Endothelial cell of umbilical vein (primary cell): ENCODE data around the gene MPC2. TPM values are rescaled to one million over a fixed set of nuclear protein-coding genes. Genes with fewer than 3 reads are reported as not detected.

ENCODE experiments used
- BruUV-seq: library from RNA; stranded (reverse); fragments of 400-500 nt; replicated peaks from 2 replicates; lab custom pipeline; 2021; lab: Mats Ljungman, UMichigan
- CTCF ChIA-PET: fragments of 300-600, 350-600 bp; sonication (Branson Sonifier 250); formaldehyde crosslinking; loops from one replicate; lab custom pipeline; 2021; ENCODE audit warnings: antibody characterized with exemption, inconsistent platforms; lab: Charles Lee
- POLR2A ChIA-PET: fragments of 300-600, 350-600 bp; sonication (Branson Sonifier 250); formaldehyde crosslinking; loops from one replicate; lab custom pipeline; 2021; ENCODE audit warnings: antibody characterized with exemption, inconsistent platforms; lab: Charles Lee
- DNase-seq: peaks from one replicate; pipeline ENCODE4 v3.0.0-alpha.2; 2011; ENCODE audit warnings: low read depth, low spot score
- FAIRE-seq: peaks from 2 replicates; lab custom pipeline; 2011; peaks lifted over from hg19 to GRCh38; lab: Jason Lieb, UNC
- H2AFZ ChIP-seq: 2 replicates; pipeline ENCODE4 v1.6.0; 2012; ENCODE audit warnings: low read depth, low read length, control low read depth, inconsistent platforms
- H3K27ac ChIP-seq: 2 replicates; pipeline ENCODE4 v1.5.1; 2011; ENCODE audit warnings: low read depth, mild to moderate bottlenecking, control low read depth, low read length, moderate library complexity; ENCODE audit not compliant: insufficient read depth
- H3K27me3 ChIP-seq, 2 experiments: 2 replicates each; pipeline versions ENCODE4 v1.6.0 to v1.6.1; 2011; ENCODE audit warnings: low read length in 2 of 2, mixed read lengths in 1 of 2; ENCODE audit not compliant: control insufficient read depth in 2 of 2, insufficient read depth in 2 of 2
- H3K36me3 ChIP-seq, 2 experiments: 2 replicates in 1 of 2; 3 replicates in 1 of 2; pipeline ENCODE4 v1.5.1; 2011; ENCODE audit warnings: low read length in 2 of 2, mild to moderate bottlenecking in 1 of 2, moderate library complexity in 1 of 2; ENCODE audit not compliant: control insufficient read depth in 2 of 2, insufficient read depth in 2 of 2; ENCODE audit errors: extremely low read depth in 1 of 2
- H3K4me1 ChIP-seq: 3 replicates; pipeline ENCODE4 v1.5.1; 2011; ENCODE audit warnings: mild to moderate bottlenecking, low read length; ENCODE audit not compliant: control insufficient read depth, insufficient read depth; ENCODE audit errors: extremely low read depth
- H3K4me2 ChIP-seq: 2 replicates; pipeline ENCODE4 v1.6.1; 2011; ENCODE audit warnings: low read length, control low read depth, mixed read lengths; ENCODE audit not compliant: insufficient read depth
- H3K4me3 ChIP-seq, 3 experiments: fragments of 200-600 bp in 1 of 3; sonication (generic), shearing (Covaris generic) in 1 of 3; replicated peaks in 1 of 3; 2 replicates each; pipeline ENCODE4 v1.5.1; 2011 to 2016; ENCODE audit warnings: control low read depth in 3 of 3, low read length in 3 of 3, mild to moderate bottlenecking in 2 of 3, inconsistent platforms in 1 of 3, low read depth in 1 of 3, moderate library complexity in 1 of 3; ENCODE audit not compliant: insufficient read depth in 1 of 3
- H3K79me2 ChIP-seq: 2 replicates; pipeline ENCODE4 v1.6.0; 2012; ENCODE audit warnings: low read length, inconsistent platforms; ENCODE audit not compliant: control insufficient read depth, insufficient read depth
- H3K9ac ChIP-seq: replicated peaks from 2 replicates; pipeline ENCODE3; 2011; ENCODE audit warnings: low read length, control low read depth; ENCODE audit not compliant: insufficient read depth; ENCODE audit errors: extremely low read depth
- H3K9me1 ChIP-seq: replicated peaks from 3 replicates; pipeline ENCODE4 v1.6.0; 2011; ENCODE audit warnings: mild to moderate bottlenecking, low read length; ENCODE audit not compliant: control insufficient read depth, insufficient read depth; ENCODE audit errors: extremely low read depth
- H3K9me3 ChIP-seq: replicated peaks from 2 replicates; pipeline ENCODE4 v1.5.1; 2012; ENCODE audit warnings: low read length, inconsistent platforms; ENCODE audit not compliant: control insufficient read depth, insufficient read depth
- H4K20me1 ChIP-seq: replicated peaks from 2 replicates; pipeline ENCODE3; 2011; ENCODE audit warnings: mild to moderate bottlenecking, low read length; ENCODE audit not compliant: control insufficient read depth, insufficient read depth; ENCODE audit errors: extremely low read depth
- EZH2 ChIP-seq: IDR thresholded peaks from 2 replicates; pipeline ENCODE4 v1.6.1; 2012; ENCODE audit warnings: borderline replicate concordance, low read depth, mild to moderate bottlenecking, moderate library complexity, low read length, inconsistent platforms; ENCODE audit not compliant: severe bottlenecking
- FOS ChIP-seq: IDR thresholded peaks from 2 replicates; pipeline ENCODE4 v1.6.1; 2011; ENCODE audit warnings: mild to moderate bottlenecking, low read length, moderate library complexity, borderline replicate concordance; ENCODE audit not compliant: insufficient read depth
- GATA2 ChIP-seq: IDR thresholded peaks from 2 replicates; pipeline ENCODE4 v1.7.0; 2011; ENCODE audit warnings: low read depth, mild to moderate bottlenecking, moderate library complexity, mixed read lengths, low read length; ENCODE audit not compliant: insufficient read length, insufficient read depth
- JUN ChIP-seq: IDR thresholded peaks from 2 replicates; pipeline ENCODE4 v1.6.1; 2011; ENCODE audit warnings: borderline replicate concordance, low read depth; ENCODE audit not compliant: insufficient read length, insufficient read depth
- MYC ChIP-seq: IDR thresholded peaks from one replicate; pipeline ENCODE4 v1.6.1; 2011; ENCODE audit warnings: mild to moderate bottlenecking, low read depth, low read length
- POLR2A ChIP-seq: IDR thresholded peaks from 2 replicates; pipeline ENCODE4 v1.6.1; 2012; ENCODE audit warnings: low read depth, mild to moderate bottlenecking, control low read depth, low read length
- POLR2AphosphoS5 ChIP-seq: IDR thresholded peaks from 2 replicates; pipeline ENCODE4 v1.6.1; 2012; ENCODE audit warnings: low read depth, mild to moderate bottlenecking, control low read depth, low read length, moderate library complexity; ENCODE audit not compliant: insufficient read depth
- dilution Hi-C: fragments of 300-500 bp; cut with MboI; formaldehyde crosslinking; loops from one replicate; pipeline ENCODE4 v1.15.0; 2019; ENCODE audit warnings: low sequenced_read_pairs; ENCODE audit not compliant: extremely low pct_ligation_motif_present
- intact Hi-C: fragments of 100-400 bp; cut with micrococcal nuclease; formaldehyde crosslinking; loops from one replicate; pipeline ENCODE4 v1.10.0; 2022
- polyA plus RNA-seq, 4 experiments: library from polyadenylated mRNA; depleted of rRNA in 3 of 4; stranded (reverse) in 3 of 4; unstranded in 1 of 4; fragments of >200 nt; gene quantifications; 2 replicates each; pipeline versions ENCODE4 v1.2.1 to v1.2.3, GENCODE V29; 2011 to 2012; ENCODE audit warnings: missing spikeins in 1 of 4
- total RNA-seq: library from RNA; stranded (reverse); gene quantifications from 2 replicates; pipeline ENCODE4 v1.2.3, GENCODE V29; 2021
- TF ChIP-seq, protein P1 (sequence below), 2 donors: IDR thresholded peaks; 1 replicate in 1 of 2; 2 replicates in 1 of 2; pipeline ENCODE4 v1.5.1; 2011; ENCODE audit warnings: low read length in 2 of 2, mild to moderate bottlenecking in 2 of 2, moderate library complexity in 2 of 2, control low read depth in 1 of 2, inconsistent platforms in 1 of 2, low read depth in 1 of 2; ENCODE audit not compliant: insufficient read depth in 1 of 2; ENCODE audit errors: extremely low read depth in 1 of 2
- TF ChIP-seq, protein P2 (sequence below): IDR thresholded peaks from 2 replicates; pipeline ENCODE4 v1.6.1; 2011; ENCODE audit not compliant: insufficient read depth, insufficient read length

MPC2 gene
- total and polyA plus RNA-seq, 2 donors (not counting 3 experiments of a cell fraction or from before 2014, with no cell fraction given), result 14.9 to 35.8 TPM

DNA sequence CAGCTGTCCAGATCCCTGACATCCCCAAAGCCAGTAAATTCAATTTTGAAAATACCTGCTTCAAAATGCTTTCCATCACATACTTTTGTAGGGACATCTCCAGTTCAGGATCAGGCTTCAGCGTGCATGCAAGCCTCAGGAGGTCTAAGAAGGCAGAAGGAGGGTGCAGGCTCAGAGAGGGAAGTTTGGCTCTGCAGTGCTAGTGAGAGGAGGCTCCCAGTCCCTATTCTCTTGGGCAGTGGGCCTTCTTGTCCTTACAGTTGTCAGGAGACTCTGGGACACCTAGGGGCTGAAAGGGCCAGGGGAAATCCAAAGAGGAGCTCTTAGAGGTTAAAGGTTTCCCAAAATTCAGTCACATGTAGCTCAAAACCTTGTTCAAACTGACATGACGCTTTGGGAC lies 43.1 kb downstream of the MPC2 start:
- Histone ChIP-seq H2AFZ (no peak overlapping the region), H3K9me3 (no peaks in the 10 kb centered on the region), H3K79me2 (no peaks in the 10 kb centered on the region), H3K9ac (no peak overlapping the region), H3K4me3 (no peak overlapping the region), H3K27ac (no peak overlapping the region), H4K20me1 (no peaks in the 10 kb centered on the region), H3K27me3 (no peaks in the 10 kb centered on the region), H3K9me1 (no peaks in the 10 kb centered on the region), H3K4me1 (no peaks in the 10 kb centered on the region), H3K4me2 (no peak overlapping the region), H3K36me3 (no peaks in the 10 kb centered on the region)
- FAIRE-seq, result no peak
- intact Hi-C loops (no loop called here), dilution Hi-C loops (no loop called here)
- ChIA-PET POLR2A (no interaction called here), CTCF (interaction anchor here (0.6 to 1.5 kb wide), 4 partner anchors 9 to 618 kb away, joined by 3 to 4 read pairs (median 3); no protein-coding TSS in a partner anchor)
- BruUV-seq, result no TSS peak
- DNase-seq, result no peak
- TF ChIP-seq JUN (no peak), FOS (no peak), EZH2 (no peak), POLR2A (no peak), MYC (no peak), POLR2AphosphoS5 (no peak), GATA2 (no peak)
- TF ChIP-seq, protein P1, sequence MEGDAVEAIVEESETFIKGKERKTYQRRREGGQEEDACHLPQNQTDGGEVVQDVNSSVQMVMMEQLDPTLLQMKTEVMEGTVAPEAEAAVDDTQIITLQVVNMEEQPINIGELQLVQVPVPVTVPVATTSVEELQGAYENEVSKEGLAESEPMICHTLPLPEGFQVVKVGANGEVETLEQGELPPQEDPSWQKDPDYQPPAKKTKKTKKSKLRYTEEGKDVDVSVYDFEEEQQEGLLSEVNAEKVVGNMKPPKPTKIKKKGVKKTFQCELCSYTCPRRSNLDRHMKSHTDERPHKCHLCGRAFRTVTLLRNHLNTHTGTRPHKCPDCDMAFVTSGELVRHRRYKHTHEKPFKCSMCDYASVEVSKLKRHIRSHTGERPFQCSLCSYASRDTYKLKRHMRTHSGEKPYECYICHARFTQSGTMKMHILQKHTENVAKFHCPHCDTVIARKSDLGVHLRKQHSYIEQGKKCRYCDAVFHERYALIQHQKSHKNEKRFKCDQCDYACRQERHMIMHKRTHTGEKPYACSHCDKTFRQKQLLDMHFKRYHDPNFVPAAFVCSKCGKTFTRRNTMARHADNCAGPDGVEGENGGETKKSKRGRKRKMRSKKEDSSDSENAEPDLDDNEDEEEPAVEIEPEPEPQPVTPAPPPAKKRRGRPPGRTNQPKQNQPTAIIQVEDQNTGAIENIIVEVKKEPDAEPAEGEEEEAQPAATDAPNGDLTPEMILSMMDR (IDR thresholded peaks at IDR 0.05; ENCODE audit: extremely low read depth in 1 of 2, insufficient read depth in 1 of 2, low read depth in 1 of 2, low read length in 2 of 2), result no peak
- TF ChIP-seq, protein P2, sequence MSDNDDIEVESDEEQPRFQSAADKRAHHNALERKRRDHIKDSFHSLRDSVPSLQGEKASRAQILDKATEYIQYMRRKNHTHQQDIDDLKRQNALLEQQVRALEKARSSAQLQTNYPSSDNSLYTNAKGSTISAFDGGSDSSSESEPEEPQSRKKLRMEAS, result no peak
